Fibroblast of skin of left biceps (primary cell): ENCODE data around the gene NUPR1.
"Not testable (repeated sequence)": the region's sequence is repeated elsewhere in the genome, so short reads cannot be mapped to it uniquely, and the experiment has no call there.

Source experiments
- DNase-seq, 2 experiments: peaks; one replicate each; pipeline ENCODE4 v3.0.0-alpha.2; 2013; ENCODE audit warnings: low read depth in 2 of 2

The NUPR1 gene

GRCh38 chr16:28527100-28527785 lies 11.5 kb downstream of the NUPR1 start:
- DNase-seq, result not testable (repeated sequence)

- no peak for DNase-seq
Observed at GRCh38 chr16:28526201-28527099, 12.3 kb downstream of the NUPR1 start.

DNA sequence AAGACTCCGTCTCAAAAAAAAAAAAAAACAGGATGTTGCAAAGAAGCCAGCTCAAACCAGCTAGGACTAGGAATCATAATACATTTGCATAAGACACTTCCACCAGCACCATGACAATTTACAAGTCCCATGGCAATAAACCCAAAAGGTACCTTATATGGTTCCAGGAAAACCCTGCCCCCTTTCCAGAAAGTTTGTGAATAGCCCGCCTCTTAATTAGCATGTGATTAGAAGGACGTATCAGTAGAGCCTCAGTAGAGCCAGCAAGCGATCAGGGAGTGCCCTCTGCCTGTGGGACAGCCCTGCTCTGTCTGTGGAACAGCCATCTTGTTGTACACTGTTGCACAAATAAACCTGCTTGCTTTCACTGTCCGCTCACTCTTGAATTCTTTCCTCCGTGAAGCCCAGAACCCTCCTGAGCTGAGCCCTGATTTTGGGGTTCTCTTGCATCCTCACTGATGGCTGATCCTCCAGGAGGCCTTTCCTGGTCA lies 14.0 kb downstream of the NUPR1 start:
- DNase-seq, result no peak

DNA sequence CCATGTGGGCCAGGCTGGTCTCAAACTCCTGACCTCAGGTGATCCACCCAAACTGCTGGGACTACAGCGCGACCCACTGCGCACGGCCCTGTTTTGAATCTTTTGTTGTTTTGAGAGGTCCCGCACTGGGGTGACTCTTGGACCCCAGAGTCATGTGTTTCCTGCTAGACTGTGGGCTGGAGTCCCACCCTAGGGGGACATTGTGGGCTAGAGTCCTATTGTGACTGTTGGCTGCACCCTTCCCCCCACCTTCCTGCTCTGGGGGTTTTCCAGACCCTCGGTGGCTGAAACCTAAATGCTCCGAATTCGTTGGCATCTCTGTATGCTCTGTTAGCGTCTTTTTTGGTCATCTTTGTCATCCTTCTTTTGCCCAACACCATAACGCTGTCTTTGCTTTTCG lies 16.0 kb downstream of the NUPR1 start:
- DNase-seq, result no peak

DNA sequence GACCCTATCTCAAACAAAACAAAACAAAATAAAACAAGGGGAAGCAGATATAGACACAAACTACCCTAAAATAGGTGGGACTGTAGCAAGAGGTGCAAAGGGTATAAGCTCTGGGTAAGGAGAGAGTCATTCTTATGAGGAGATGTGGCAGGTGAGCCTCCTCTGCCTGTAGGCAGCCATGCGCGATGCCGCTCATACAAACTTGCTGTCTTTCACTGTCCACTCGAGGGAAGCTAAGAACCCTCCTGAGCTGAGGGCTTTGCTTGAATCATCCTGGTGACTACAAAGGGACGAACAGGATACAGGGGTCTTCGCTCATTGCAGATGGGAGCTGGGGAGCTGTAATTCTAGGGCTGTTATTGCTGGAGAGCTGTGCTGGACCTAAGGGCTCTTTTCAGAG lies 17.3 kb downstream of the NUPR1 start:
- no peak for DNase-seq

DNA sequence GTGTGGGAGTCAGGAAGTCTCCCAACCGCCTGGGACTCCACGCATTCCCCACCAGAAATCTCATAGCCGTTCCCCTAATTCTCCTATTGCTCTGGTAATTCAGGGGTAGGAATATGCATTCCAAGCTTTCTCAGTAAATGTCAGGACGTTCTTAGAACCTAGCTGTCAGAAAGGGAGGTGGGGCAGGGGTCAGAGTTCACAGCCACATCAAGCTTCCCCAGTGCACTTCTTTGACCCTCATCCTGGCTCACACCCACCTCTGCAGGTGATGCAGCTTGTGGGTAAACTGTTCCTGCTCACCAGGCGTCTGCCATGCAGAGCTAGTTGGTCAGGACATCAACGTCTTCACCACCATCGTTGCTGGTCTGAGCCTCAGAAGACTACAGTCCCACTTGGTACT lies 18.1 kb downstream of the NUPR1 start:
- DNase-seq, result no peak

GRCh38 chr16:28514246-28514645 lies 24.5 kb downstream of the NUPR1 start:
- no peak for DNase-seq

DNA sequence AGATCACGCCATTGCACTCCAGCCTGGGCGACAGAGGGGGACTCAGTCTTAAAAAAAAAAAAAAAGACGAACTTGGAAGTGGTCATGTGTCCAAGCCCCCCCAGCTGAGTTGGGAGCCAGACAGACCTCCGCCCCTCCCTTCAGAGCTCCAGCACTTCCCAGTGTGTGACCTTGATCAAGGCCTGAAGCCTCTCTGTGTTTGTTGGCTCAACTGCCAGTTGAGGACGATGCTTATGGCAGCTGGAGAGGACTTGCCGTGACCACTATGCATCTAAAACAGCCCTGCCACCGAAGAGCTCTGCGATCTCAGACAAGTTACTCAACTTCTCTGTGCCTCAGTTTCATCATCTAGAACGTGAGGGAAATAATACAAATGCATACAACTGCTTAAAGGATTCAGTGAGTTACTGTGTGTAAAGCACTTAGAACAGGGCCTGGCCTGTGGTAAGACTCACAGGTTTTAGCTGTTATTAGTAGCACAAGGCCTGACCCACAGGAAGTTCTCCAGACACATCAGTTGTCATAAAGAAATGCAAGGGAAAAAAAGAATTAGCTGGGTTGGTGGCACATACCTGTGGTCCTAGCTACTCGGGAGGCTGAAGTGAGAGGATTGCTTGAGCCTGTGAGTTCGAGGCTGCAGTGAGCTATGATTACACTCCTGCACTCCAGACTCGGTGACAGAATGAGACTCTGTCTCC lies 25.1 kb downstream of the NUPR1 start:
- DNase-seq, result no peak

DNA sequence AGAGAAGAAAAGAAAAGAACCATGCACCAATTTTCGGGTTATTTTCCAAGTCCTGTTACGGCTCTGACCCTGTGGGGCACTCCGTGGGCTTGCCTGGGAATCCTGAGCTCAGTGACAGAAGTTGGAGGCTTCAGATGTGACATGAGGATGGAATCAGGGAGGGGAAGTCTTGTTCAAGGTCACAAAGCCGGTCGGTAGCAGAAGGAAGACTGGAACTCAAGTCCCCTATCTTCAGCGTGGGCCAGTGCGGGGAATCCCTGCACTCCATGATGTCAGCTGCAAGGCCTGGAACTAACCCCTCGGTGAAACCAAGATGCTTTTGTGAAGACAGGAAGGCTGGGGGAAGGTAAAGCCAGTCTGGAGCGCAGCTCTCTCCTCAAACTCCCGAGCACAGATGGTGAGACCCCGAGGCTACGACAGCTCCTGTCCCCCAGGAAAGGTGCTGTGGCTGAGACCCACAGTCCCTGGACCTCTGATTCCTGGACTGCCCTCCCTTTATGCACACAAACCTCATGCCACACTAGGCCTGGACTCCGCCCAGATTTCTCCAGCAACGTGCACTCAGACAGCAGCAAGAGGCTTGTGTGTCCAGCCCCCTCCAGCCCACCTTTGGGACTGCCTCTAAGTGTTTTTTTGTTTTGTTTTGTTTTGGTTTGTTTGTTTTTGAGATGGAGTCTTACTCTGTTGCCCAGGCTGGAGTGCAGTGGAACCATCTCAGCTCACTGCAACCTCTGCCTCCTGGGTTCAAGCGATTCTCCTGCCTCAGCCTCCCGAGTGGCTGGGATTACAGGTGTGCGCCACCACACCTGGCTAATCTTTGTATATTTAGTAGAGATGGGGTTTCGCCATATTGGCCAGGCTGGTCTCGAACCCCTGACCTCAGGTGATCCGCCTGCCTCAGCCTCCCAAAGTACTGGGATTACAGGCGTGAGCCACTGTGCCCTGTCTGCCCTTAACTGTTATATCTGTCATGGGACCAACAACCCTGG lies 26.7 kb downstream of the NUPR1 start:
- DNase-seq, result no peak

GRCh38 chr16:28511031-28511430 lies 27.7 kb downstream of the NUPR1 start:
- DNase-seq, result no peak

GRCh38 chr16:28505489-28506137 lies 33.2 kb downstream of the NUPR1 start:
- no peak for DNase-seq

GRCh38 chr16:28504707-28505404 lies 33.9 kb downstream of the NUPR1 start:
- no peak for DNase-seq

- no peak for DNase-seq
Observed at GRCh38 chr16:28503470-28504259, 35.1 kb downstream of the NUPR1 start.

DNA sequence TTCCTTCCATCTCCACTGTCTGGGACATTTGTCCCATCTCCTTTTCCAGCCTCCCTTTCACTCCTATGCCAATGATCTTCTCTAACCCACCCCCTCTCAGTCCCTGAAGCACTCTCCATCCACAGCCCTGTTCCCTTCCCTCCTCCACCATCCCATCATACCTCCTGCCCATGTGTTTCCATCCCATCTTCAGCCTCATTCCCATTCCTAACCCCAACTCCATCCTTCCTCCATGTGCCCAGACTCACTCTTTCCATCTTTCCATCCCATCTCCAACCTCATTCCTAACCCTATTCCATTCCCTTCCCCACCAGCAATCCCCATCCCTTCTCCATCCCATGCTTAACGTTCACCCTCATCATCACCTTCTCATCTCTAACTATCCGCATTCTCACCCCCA lies 36.5 kb downstream of the NUPR1 start:
- DNase-seq, result no peak

DNA sequence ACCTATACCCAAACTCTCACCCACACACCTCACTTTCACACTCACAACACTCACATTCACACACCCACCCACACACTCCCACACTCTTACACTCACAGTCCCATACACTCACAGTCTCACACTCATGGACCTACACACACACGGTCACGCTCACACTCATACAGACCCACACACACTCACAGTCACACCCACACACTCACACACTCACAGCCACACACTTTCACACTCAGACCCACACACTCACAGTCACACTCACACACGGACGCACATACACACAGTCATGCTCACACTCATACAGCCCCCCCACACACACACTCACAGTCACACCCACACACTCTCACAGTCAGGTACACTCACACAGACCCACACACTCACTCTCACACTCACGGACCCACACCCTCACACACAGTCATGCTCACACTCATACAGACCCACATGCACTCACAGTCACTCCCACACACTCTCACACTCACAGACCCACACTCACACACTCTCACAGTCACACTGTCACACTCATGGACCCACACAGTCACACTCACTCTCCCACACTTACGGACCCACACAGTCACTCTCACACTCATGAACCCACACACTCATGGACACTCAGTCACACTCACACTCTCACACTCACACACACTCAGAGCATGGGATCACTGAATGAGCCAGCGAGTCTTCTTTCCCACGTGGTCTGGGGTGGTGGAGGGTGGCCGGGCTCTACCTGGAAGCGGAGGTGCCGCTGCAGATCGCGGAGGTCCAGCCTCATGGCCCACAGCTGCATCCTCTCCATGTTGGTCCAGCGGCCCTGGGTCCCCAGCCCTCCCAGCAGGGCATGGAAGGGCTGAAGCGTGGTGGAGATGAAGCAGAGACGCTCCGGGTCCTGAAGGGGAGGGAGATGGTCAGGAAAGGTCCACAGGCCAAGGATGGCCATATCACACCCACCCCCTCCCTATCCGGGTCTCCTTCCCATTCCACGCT lies 37.2 kb downstream of the NUPR1 start:
- no peak for DNase-seq

GRCh38 chr16:28500476-28501180 lies 38.1 kb downstream of the NUPR1 start:
- not testable (repeated sequence) for DNase-seq

GRCh38 chr16:28499854-28500253 lies 38.9 kb downstream of the NUPR1 start:
- DNase-seq, result no peak
